SH-SY5Y (cell line): Measurements from ENCODE around the gene OBSCN.

Experiments used
- GATA2 ChIP-seq: IDR thresholded peaks from 2 replicates; pipeline ENCODE4 v1.6.1; 2011; ENCODE audit warnings: mild to moderate bottlenecking, low read depth, low read length
- GATA3 ChIP-seq: IDR thresholded peaks from 2 replicates; pipeline ENCODE4 v1.6.1; 2011; ENCODE audit warnings: low read depth, mild to moderate bottlenecking, low read length, moderate library complexity

GRCh38 chr1:228228601-228229074 is 20.8 kb downstream of the OBSCN start:
- TF ChIP-seq GATA3 (no peak), GATA2 (no peak)
